SK-N-SH treated with all-trans-retinoic acid at 6 μM for 48 hours (cell line): ENCODE data around the gene HIVEP3.

ENCODE experiments used
- ARNTL ChIP-seq: fragments of 450-650 bp; formaldehyde crosslinking; IDR thresholded peaks from 2 replicates; pipeline ENCODE4 v1.5.0; 2020; ENCODE audit warnings: low read depth, mild to moderate bottlenecking, moderate library complexity, borderline replicate concordance
- BACH2 ChIP-seq: fragments of 250-450 bp; sonication (Bioruptor Pico); IDR thresholded peaks from 2 replicates; pipeline ENCODE4 v1.9.0; 2021; ENCODE audit warnings: mild to moderate bottlenecking, borderline replicate concordance
- TOX ChIP-seq: fragments of 250-450 bp; sonication (Bioruptor Pico); IDR thresholded peaks from 2 replicates; pipeline ENCODE4 v1.8.0; 2021; ENCODE audit warnings: mild to moderate bottlenecking, moderate library complexity, borderline replicate concordance
- ZFP30 ChIP-seq: fragments of 450-650 bp; formaldehyde crosslinking; IDR thresholded peaks from 2 replicates; pipeline ENCODE4 v1.5.0; 2022; ENCODE audit warnings: mild to moderate bottlenecking, moderate library complexity
- ZNF70 ChIP-seq: fragments of 450-650 bp; formaldehyde crosslinking; IDR thresholded peaks from 2 replicates; pipeline ENCODE4 v1.5.0; 2020; ENCODE audit warnings: mild to moderate bottlenecking, moderate library complexity
- TF ChIP-seq, protein P1 (sequence below): fragments of 250-450 bp; sonication (Bioruptor Pico); IDR thresholded peaks from 2 replicates; pipeline ENCODE4 v1.8.0; 2020; ENCODE audit warnings: mild to moderate bottlenecking, moderate library complexity, borderline replicate concordance

DNA sequence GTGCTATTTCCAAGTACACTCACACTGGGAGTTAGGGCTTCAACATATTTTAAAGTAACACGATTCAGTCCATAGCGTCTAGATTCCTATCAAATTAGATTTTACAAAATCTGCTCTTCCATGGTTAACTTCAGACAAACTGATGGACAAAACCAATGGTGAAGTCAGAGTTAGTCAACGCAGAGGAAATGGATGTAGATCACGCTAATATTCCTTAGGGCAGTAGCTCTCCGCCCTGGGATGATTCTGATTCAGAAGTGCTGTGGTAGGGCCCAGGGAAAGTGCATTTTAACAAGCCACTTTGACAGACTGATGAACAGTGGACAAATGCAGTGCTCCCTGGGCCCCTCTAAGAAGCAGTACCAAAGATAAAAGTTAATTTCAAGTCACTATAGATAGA, 83.2 kb downstream of the HIVEP3 start:
- TF ChIP-seq TOX (CRISPR knock-in tag) (no peak), ZFP30 (no peak), ARNTL (no peak), ZNF70 (CRISPR knock-in tag) (no peak), BACH2 (no peak)
- TF ChIP-seq, protein P1, sequence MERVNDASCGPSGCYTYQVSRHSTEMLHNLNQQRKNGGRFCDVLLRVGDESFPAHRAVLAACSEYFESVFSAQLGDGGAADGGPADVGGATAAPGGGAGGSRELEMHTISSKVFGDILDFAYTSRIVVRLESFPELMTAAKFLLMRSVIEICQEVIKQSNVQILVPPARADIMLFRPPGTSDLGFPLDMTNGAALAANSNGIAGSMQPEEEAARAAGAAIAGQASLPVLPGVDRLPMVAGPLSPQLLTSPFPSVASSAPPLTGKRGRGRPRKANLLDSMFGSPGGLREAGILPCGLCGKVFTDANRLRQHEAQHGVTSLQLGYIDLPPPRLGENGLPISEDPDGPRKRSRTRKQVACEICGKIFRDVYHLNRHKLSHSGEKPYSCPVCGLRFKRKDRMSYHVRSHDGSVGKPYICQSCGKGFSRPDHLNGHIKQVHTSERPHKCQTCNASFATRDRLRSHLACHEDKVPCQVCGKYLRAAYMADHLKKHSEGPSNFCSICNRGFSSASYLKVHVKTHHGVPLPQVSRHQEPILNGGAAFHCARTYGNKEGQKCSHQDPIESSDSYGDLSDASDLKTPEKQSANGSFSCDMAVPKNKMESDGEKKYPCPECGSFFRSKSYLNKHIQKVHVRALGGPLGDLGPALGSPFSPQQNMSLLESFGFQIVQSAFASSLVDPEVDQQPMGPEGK (CRISPR knock-in tag): no peak
